NCI-H748 treated with DMSO at 0.1 percent for 48 hours (cell line): ENCODE data around the gene B9D1.

Experiments used
- DNase-seq: peaks from one replicate; lab custom pipeline; 2025; lab: John Stamatoyannopoulos, UW

Gene B9D1

DNA sequence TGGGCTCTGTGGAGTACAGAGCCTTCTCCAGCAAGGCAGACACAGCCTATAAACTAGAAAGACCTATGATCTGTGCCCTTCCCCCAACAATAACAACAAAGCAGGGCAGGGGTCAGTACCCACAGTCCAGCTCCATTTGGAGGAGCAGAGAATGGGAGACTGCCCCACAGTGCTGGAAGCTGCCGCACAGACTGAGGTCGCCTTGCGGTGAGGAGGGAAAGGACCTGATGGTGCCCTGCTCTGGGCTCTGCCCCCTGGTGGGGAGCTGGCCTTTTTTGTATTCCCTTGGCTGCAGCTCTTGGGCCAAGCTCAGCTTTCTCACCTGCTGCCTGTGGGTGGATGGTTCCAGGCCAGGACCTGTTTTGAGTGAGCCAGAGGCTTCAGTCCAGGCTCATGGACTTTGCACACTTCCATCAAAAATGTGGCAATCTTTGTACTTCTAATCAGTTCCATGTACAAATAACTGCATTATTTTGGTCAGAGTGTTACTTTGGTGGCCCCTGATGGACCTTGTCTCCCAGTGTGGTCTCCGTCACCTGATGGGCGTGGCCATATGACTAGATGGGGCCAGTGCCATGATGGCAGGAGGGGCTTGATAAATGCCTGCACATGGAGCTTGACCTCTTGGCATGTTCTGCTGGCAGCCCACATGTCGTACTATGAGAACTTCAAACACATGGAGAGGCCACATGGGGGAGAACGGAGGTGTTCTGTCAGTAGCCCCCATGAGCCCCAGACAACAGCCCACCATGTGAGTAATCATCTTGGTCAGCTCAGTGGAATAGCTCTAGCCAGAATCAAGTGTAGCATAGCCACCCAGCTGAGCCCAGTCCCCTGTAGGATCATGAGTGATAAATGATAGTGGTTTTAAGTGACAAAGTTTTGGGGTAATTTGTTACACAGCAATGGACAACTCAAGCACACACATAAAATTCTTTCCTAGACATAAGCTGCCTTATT is 24.2 kb downstream of the B9D1 start:
- DNase-seq: no peak

DNA sequence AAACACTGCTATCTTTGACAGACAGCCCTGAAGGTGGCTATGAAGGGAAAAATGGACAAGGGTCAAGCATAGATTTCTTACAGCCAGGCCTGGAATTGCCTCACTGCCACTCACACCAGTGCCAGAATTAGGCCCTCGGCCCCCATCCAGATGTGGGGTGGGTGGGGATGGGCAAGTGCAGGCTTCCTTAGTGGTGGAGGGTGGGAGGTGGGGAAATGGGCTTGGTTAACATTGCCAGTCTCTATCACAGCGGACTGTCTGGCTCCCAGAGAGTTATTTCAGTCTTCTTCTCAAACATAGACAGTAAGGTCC is 24.9 kb downstream of the B9D1 start:
- no peak for DNase-seq

- no peak for DNase-seq
These were observed 25.4 kb downstream of the B9D1 start for GRCh38 chr17:19336938-19337711.

DNA sequence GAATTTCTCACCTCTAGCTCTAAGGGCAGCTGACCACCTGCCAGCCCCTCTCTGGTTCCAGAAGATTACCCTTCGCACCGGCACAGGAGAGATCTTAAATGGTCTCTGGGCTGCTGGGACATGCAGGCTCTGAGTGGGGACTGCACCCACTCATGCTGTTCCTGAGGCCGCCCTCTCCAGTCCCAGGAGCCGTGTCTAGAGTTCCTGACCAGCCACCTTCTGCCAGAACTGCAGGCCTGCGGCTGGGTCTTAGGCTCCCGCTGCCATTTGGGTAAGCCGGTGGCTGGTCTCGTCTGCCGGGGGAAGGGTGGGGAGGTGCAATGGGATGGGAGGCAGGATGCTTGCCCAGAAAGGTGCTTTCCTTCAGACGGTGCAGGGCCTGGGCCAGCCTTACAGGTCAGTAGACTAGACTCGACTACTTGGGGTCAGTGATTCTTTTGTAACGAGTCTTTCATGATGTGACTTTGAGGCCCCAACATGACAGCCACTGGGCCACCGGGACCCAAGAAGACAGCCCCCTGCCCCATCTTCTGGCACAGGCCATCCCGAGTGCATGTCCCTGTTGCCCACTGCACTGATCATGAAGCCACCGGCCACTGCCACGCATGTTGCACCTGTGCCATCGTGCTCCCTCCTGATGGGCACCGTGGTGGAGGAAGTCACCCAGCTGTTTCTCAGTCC is 26.4 kb downstream of the B9D1 start:
- no peak for DNase-seq

DNA sequence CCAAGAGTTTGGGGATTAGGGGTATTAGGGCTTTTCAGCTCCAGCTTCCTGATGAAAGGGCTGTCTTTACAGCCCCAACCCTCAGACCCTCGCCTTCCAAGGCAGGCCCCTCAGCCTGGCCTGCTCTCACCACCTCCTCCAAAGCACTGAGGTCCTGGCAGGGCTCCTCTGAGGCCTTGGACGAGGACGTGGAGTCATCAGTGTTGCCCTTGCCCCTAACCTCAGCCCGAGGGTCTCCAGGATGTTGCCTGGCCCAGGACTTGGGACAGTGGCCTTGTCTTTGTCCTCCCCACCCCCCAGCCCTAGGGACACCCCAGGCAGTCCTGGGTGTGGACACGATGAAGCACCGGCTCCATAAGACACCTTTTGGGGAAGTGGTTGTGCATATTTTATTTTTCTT is 28.2 kb downstream of the B9D1 start:
- DNase-seq: no peak

- DNase-seq: no peak
These were observed 28.7 kb downstream of the B9D1 start for GRCh38 chr17:19333736-19334290.

DNA sequence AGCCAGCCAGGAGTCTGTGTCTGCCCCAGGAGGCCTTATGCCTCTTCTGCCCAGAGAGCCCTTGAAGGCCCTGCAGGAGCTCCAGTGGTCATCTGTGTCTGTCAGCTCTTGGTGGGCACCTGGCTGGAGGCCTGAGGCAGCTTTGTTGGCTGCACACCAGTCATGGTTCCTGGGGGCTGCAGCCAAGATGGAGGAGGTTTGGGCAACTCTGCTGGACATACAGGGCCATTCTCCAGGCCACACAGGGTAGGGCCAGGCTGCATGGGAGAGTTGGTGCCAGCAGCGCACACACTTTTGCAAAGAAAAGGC is 29.4 kb downstream of the B9D1 start:
- DNase-seq: no peak

GRCh38 chr17:19332371-19333131 is 30.0 kb downstream of the B9D1 start:
- DNase-seq: no peak

GRCh38 chr17:19331543-19332245 is 30.8 kb downstream of the B9D1 start:
- no peak for DNase-seq

DNA sequence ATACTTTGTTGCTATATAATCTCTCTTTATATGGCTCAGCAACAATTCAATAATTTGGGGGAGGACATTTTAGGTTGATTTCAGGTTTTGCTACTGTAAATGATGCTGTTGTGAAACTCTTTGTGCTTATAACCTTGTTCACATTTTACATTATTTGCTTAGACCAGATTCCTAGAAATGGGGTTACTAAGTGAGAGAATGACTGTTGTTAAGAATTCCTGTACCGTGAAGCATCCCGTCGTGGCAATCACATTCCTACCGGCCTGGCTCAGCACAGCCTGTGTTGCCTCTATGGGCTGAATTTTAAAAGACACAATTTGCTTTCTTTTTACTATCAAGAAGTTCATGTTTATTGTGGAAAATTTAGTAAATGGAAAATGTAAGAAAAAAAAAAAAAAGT is 31.4 kb downstream of the B9D1 start:
- DNase-seq: no peak

GRCh38 chr17:19330271-19330670 is 32.3 kb downstream of the B9D1 start:
- no peak for DNase-seq

DNA sequence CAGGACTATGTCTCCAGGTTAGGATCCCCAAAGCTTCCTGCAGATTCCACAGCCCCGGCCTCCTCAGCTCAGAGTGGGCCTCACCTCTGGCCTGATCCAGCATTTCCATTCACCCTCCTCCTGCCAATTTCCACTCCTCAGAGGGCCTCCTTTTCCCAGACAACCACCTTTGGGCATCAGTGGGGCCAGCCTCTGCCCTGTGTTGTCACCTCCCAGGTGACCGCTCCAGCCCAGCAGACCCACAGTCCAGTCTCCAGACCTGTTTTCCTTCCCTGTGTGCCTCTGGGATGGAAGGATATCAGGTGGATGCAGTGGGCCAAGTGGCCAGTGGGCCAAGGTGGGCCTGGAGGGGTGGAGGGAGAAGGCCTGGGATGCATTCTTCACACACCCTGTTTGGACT is 32.7 kb downstream of the B9D1 start:
- DNase-seq: no peak

- DNase-seq: no peak
These were observed 33.4 kb downstream of the B9D1 start for GRCh38 chr17:19329136-19329535.

DNA sequence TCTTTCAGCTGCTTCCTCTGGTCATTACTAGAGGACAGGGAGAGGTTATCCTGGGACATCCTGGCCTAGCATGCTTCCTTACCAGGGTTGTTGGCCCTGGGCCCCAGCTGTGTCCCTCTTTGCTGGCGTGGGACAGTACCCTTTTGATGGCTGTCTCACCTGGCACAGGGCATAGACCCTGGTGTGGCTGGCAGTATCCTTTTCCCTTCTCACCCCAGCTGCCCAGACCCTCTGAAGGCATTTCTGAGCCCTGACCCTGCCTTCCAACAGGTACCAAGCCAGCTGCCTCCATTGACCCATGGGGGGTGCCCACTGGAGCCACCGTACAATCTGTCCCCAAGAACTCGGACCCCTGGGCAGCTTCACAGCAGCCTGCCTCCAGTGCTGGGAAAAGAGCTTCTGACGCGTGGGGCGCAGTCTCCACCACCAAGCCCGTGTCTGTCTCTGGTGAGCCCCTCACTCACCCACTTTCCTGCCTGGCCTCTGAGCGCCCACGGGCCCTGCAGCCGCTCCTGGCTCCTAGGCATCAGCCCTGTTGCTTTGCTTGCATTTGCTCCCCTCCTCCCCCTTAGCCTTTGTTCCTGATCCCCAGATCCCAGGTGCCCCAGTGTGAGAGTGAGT is 34.0 kb downstream of the B9D1 start:
- no peak for DNase-seq

DNA sequence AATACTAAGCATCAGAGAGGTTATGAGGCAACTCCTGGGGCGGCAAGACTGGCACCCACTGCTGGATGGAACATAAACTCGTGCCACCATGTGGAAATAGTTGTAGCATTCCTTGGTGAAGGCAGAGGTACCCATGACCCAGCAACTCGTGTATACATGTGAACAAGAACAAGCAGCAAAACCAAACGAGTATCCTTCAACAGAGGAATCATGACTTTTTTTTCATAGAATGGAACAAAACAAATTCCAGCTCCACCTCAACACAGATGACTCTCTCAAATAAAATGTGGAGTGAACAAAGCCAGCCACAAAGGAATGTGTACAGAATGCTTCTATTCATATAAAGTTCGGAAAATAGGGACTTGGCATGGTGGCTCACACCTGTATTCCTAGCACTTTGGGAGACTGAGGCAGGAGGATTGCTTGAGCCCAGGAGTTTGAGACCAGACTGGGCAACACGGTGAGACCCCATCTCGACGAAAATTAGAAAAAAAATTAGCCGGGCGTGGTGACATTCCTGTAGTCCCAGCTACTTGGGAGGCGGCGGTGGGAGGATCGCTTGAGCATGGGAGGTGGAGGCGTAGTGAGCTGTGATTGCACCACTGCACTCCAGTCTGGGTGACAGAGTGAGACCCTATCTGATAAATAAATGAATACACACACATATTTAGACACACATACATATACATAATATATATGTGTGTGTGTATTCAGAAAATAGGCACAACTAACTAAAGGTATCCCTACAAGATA is 35.3 kb downstream of the B9D1 start:
- no peak for DNase-seq

- DNase-seq: no peak
These were observed 37.0 kb downstream of the B9D1 start for GRCh38 chr17:19325542-19325941.

- no peak for DNase-seq
These were observed 39.7 kb downstream of the B9D1 start for GRCh38 chr17:19322861-19323260.

- DNase-seq: no peak
These were observed 40.4 kb downstream of the B9D1 start for GRCh38 chr17:19322129-19322505.

DNA sequence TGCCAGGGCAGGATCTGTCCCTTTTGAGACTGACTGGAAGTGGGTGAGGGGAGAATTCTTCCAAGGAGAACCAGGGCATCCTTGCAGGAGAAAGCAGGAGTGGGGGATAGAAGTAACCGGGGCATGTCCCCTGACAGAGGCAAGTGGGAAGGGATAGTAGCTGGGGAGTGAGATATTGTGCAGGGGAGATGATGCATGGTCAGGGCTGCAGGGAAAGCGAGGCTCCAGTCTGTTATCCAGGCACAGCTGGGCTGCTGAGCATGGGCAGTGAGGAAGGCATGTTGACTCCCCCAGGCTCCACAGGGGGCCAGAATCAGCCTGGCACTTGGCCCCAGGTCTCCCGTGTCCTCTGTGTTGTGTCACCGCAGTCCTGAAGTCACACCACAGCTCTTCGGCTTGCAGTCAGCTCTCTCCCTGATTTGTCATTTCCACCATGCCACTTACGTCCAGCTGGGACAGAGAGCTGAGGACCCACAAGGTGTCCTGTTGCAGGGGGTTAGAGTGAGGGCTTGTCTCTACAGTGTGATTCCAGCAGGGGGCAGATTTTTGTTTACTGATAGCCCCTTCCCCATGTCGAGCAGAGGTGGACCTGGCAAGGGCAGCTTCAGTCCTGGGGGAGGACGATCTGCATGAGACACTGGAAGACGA is 40.9 kb downstream of the B9D1 start:
- no peak for DNase-seq

DNA sequence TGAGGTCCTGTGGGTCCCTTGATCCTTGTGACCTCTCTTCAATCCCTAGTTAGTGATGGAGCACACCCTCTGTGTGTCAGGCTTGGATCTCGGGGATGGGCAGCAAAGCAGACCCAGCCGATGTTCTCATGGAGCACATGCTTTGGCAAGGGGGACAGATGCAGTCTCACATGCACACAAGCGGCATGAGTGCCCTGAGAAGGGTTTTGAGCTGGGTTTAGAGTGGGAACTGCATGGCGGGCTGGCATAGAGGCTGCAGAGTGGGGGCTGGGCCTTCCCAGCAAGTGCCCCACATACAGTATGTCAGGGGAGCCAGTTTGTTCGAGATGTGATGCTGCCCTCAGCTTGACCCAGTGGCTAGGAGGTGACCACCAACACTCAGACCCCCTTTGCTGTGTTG is 41.6 kb downstream of the B9D1 start:
- no peak for DNase-seq
